IPS-15b (cell line): Measurements from ENCODE around the gene STAG2.

Experiments
- H3K27me3 ChIP-seq: one replicate; pipeline ENCODE4 v1.6.1; 2013; ENCODE audit warnings: low read length; ENCODE audit not compliant: control insufficient read depth, insufficient read depth
- H3K36me3 ChIP-seq: one replicate; pipeline ENCODE4 v1.6.1; 2013; ENCODE audit warnings: low read length; ENCODE audit not compliant: control insufficient read depth, insufficient read depth
- H3K4me1 ChIP-seq: one replicate; pipeline ENCODE4 v1.6.1; 2013; ENCODE audit warnings: mild to moderate bottlenecking, low read length; ENCODE audit not compliant: control insufficient read depth, insufficient read depth
- H3K4me3 ChIP-seq: one replicate; pipeline ENCODE4 v1.5.1; 2013; ENCODE audit warnings: low read depth, low read length
- H3K9ac ChIP-seq: one replicate; pipeline ENCODE4 v1.6.1; 2013; ENCODE audit warnings: low read depth, mild to moderate bottlenecking, low read length
- H3K9me3 ChIP-seq: one replicate; pipeline ENCODE4 v1.6.1; 2013; ENCODE audit warnings: mild to moderate bottlenecking, low read length; ENCODE audit not compliant: control insufficient read depth, insufficient read depth

STAG2 gene

GRCh38 chrX:123959281-123960063 is 2.0 kb upstream of the STAG2 start:
- peak overlapping the region; percentile 89 for H3K9ac ChIP-seq
- no peaks in the 10 kb centered on the region for H3K36me3 ChIP-seq
- peak overlapping the region; percentile 90 for H3K4me3 ChIP-seq
- H3K9me3 ChIP-seq: no peaks in the 10 kb centered on the region
- H3K4me1 ChIP-seq: peaks cover 7% of the 10 kb centered on the region
- H3K27me3 ChIP-seq: no peaks in the 10 kb centered on the region

DNA sequence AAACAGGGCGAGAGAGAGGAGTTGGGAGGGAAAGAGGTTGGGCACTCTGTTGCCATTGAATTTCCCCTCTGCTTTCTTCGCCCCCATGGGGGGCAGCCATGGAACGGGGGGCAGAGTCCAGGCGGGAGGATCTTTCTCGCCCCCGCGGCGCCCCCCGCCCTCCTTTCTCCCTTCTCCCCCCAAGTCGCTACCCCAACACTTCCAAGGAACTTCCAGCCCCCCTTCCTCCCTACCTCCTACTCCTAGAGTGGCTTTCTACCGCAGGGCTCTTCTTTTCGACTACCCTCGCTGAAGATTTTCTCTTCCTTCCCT is 594 bp upstream of the STAG2 start:
- H3K9ac ChIP-seq: peak overlapping the region; percentile 100
- H3K9me3 ChIP-seq: no peaks in the 10 kb centered on the region
- H3K4me1 ChIP-seq: peaks cover 11% of the 10 kb centered on the region

GRCh38 chrX:123962006-123962467 is 531 bp downstream of the STAG2 start:
- peak overlapping the region; percentile 99 for H3K9ac ChIP-seq
- H3K4me3 ChIP-seq: peak overlapping the region; percentile 96
- H3K9me3 ChIP-seq: no peaks in the 10 kb centered on the region
- no peaks in the 10 kb centered on the region for H3K36me3 ChIP-seq
- H3K27me3 ChIP-seq: no peaks in the 10 kb centered on the region
- H3K4me1 ChIP-seq: peaks cover 15% of the 10 kb centered on the region

More for the DNA sequence above, 594 bp upstream of the STAG2 start:
- Histone ChIP-seq H3K36me3 (no peaks in the 10 kb centered on the region), H3K4me3 (peak overlapping the region; percentile 96), H3K27me3 (no peaks in the 10 kb centered on the region)

DNA sequence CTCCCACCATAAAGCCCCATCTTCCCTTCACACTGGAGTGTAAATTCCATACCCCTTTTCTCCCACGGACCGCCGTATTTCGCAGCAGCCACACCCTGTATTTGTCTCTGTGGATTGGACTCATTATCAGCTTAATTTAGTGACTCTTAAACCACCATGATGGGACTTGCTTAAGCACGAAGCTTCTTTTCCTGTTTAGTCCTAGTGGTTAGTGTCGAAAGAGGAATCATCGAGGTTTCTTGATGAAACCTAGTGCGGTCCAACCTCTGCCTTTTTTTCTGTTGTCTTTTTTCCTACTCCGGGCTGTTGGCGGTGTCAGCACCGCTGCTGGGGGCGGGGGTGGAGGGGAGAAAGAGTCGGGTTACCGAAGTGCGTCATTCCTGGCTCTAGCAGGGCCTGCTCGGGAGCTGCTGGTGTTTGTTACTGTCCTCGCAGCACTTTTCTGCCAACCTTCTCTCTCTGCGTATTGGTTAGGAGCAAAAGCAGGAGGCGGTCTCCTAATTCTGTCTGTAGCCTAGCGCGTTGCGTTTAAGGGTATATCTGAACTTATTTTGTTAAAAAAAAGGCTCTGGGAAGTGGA is 1.4 kb downstream of the STAG2 start:
- H3K36me3 ChIP-seq: no peaks in the 10 kb centered on the region
- H3K9me3 ChIP-seq: no peaks in the 10 kb centered on the region
- peak overlapping the region; percentile 99 for H3K9ac ChIP-seq
- peaks cover 15% of the 10 kb centered on the region for H3K4me1 ChIP-seq
- peak overlapping the region; percentile 96 for H3K4me3 ChIP-seq
- H3K27me3 ChIP-seq: no peaks in the 10 kb centered on the region

DNA sequence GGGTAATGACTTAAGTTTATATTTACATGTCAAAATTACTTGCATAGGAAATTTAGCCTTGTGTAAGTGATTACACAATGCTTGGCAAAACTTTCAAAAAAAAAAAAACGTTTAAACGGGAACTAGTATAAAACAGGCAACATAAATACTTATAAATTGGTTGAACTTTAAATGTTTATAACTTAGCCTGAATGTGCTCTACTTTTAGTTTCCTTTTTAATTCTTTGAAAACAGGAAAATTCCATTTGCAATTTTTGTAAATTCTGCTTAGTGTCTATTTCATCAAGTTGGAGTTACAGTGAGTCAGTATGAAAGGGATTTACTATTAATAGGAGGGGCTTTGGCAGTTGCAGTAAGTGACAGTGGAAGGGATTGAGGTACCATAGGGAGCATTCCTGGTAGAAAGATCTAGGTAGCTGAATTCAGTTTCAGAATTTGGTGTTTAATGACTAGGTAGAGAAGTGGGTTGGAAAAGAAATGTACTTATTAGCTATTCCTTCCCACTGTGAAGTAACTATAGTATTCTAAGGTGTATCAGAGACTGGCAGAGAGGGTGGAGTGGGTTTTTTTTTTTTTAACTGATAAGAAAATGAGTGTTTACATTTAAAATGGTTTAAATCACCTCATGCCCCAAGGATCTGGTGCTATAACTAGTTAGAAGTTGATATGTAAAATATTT is 2.8 kb downstream of the STAG2 start:
- Histone ChIP-seq H3K9ac (no peak overlapping the region), H3K4me3 (peak overlapping the region; percentile 96), H3K9me3 (no peaks in the 10 kb centered on the region), H3K36me3 (no peaks in the 10 kb centered on the region), H3K4me1 (peaks cover 21% of the 10 kb centered on the region), H3K27me3 (no peaks in the 10 kb centered on the region)

GRCh38 chrX:123965712-123966111 is 4.2 kb downstream of the STAG2 start:
- Histone ChIP-seq H3K9me3 (no peaks in the 10 kb centered on the region), H3K36me3 (no peaks in the 10 kb centered on the region), H3K9ac (no peak overlapping the region), H3K4me1 (peaks cover 21% of the 10 kb centered on the region), H3K4me3 (no peak overlapping the region), H3K27me3 (no peaks in the 10 kb centered on the region)

GRCh38 chrX:123967497-123967896 is 6.0 kb downstream of the STAG2 start:
- H3K4me1 ChIP-seq: peaks cover 21% of the 10 kb centered on the region
- H3K4me3 ChIP-seq: no peak overlapping the region
- H3K9ac ChIP-seq: no peak overlapping the region
- H3K27me3 ChIP-seq: no peaks in the 10 kb centered on the region
- H3K36me3 ChIP-seq: no peaks in the 10 kb centered on the region
- H3K9me3 ChIP-seq: no peaks in the 10 kb centered on the region

DNA sequence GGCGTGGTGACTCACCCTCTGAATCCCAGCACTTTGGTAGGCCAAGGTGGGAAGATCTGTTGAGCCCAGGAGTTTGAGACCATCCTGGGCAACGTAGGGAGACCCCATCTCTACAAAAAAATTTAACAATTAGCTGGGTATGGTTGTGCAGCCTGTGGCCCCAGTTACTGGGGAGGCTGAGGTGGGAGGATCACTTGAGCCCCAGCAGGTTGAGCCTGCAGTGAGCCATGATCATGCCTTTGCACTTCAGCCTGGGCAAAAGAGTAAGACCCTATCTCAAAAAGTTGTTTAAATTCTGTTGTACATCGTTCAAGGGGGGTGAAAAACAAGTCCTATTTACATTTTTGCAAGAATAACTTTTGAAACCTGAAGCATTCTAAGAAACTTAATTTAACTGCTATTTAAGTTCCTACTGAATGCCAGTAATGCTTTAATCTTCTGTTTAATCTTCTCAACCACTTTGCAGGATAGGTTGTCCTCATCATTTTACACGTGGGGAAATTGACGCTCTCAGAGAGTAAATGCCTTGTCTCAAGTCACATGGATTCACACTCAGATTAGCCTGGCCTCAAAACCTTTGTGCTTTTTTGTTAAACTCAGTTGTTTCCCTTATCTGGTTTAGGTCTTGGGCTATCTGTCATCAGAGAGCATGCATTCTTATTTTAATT is 7.0 kb downstream of the STAG2 start:
- Histone ChIP-seq H3K9ac (no peak overlapping the region), H3K36me3 (no peaks in the 10 kb centered on the region), H3K27me3 (no peaks in the 10 kb centered on the region), H3K4me3 (no peak overlapping the region), H3K4me1 (peaks cover 21% of the 10 kb centered on the region), H3K9me3 (no peaks in the 10 kb centered on the region)

DNA sequence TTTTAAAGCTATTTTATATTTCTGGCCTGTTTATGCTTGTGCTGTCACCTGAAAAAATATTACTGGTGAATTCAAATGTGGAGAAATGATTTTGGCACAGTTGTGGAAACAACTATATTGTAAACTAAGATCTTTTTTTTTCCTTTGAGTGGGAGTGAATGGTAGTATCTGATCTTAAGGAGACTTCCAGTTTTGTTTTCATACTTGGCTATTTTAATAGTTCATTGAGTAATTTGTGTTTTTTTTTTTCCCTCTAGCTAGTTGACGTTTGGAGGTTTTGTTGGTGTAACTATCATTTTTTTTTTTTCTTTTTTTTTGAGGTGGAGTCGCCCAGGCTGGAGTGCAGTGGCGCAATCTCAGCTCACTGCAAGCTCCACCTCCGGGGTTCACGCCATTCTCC is 10.5 kb downstream of the STAG2 start:
- H3K9me3 ChIP-seq: no peaks in the 10 kb centered on the region
- peaks cover 12% of the 10 kb centered on the region for H3K4me1 ChIP-seq
- H3K36me3 ChIP-seq: no peaks in the 10 kb centered on the region
- no peak overlapping the region for H3K9ac ChIP-seq
- H3K27me3 ChIP-seq: no peaks in the 10 kb centered on the region
- no peak overlapping the region for H3K4me3 ChIP-seq

DNA sequence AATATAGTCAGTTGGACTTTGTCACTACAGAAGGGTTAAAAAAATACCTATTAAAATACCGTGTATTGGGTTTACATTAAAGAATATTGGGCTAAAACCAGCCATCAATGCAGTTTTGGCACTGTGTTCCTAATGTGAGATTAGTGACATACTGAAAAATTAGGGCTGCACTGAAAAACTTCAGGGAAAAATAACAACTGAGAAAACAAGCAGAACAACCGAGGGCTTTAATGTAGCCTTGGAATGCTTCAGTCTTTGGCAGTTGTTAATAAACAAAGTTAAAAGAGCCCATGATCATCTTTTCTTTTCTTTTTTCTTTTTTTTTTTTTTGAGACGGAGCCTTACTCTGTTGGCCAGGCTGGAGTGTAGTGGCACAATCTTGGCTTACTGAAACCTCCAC is 12.4 kb downstream of the STAG2 start:
- no peak overlapping the region for H3K9ac ChIP-seq
- H3K4me1 ChIP-seq: peaks cover 7% of the 10 kb centered on the region
- H3K27me3 ChIP-seq: no peaks in the 10 kb centered on the region
- H3K4me3 ChIP-seq: no peak overlapping the region
- no peaks in the 10 kb centered on the region for H3K9me3 ChIP-seq
- no peaks in the 10 kb centered on the region for H3K36me3 ChIP-seq

DNA sequence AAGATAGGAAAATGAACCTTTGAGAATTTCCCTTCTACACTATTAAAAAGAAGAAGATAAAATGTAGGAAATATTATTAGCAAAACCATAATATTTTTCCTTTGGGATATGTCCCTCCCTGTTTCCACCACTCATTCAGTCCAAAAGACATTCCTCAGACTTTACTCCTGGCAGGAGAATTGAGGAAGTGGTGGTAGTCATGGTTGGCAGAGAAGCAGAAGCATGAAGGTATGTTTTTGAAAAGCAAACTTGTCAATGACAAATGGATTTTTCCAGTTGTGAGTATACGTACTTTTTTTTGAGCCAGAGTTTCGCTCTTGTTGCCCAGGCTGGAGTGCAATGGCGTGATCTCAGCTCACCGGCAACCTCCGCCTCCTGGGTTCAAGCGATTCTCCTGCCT is 13.7 kb downstream of the STAG2 start:
- Histone ChIP-seq H3K4me1 (peaks cover 12% of the 10 kb centered on the region), H3K36me3 (no peaks in the 10 kb centered on the region), H3K9ac (no peak overlapping the region), H3K27me3 (no peaks in the 10 kb centered on the region), H3K4me3 (no peak overlapping the region), H3K9me3 (no peaks in the 10 kb centered on the region)
